Prostate gland (tissue), 2 donors: ENCODE measurements around the gene TMA7.

ENCODE experiments used
- CTCF ChIP-seq, 4 experiments: fragments of 200-600 bp in 2 of 4; fragments of 450-650 bp in 2 of 4; sonication (generic) in 2 of 4; IDR thresholded peaks; 1 replicate in 3 of 4; 2 replicates in 1 of 4; pipeline ENCODE4 v1.5.1; 2016 to 2019; ENCODE audit warnings: antibody characterized with exemption in 4 of 4, mild to moderate bottlenecking in 2 of 4, moderate library complexity in 2 of 4
- POLR2A ChIP-seq: fragments of 450-650 bp; IDR thresholded peaks from one replicate; pipeline ENCODE4 v1.6.1; 2016; ENCODE audit warnings: antibody characterized with exemption, mild to moderate bottlenecking
- POLR2AphosphoS5 ChIP-seq: sonication (generic); formaldehyde crosslinking; IDR thresholded peaks from one replicate; pipeline ENCODE4 v1.6.1; 2017; ENCODE audit warnings: antibody characterized with exemption

GRCh38 chr3:48433472-48434118, 6.5 kb upstream of the TMA7 start:
- TF ChIP-seq POLR2A = no peak
- no peak for TF ChIP-seq CTCF (IDR thresholded peaks at IDR 0.05)
- no peak for TF ChIP-seq POLR2AphosphoS5
